22Rv1 (cell line): ENCODE results near the gene HIPK2.

Source experiments
- H3K27ac ChIP-seq: fragments of 450-650 bp; 2 replicates; pipeline ENCODE4 v1.5.1; 2017
- ZFX ChIP-seq: fragments of 450-650 bp; IDR thresholded peaks from 2 replicates; pipeline ENCODE4 v1.6.1; 2017; ENCODE audit warnings: antibody characterized with exemption, borderline replicate concordance
- TF ChIP-seq, protein P1 (sequence below): fragments of 450-650 bp; IDR thresholded peaks from 2 replicates; pipeline ENCODE4 v1.5.1; 2017; ENCODE audit warnings: mild to moderate bottlenecking

The HIPK2 gene

DNA sequence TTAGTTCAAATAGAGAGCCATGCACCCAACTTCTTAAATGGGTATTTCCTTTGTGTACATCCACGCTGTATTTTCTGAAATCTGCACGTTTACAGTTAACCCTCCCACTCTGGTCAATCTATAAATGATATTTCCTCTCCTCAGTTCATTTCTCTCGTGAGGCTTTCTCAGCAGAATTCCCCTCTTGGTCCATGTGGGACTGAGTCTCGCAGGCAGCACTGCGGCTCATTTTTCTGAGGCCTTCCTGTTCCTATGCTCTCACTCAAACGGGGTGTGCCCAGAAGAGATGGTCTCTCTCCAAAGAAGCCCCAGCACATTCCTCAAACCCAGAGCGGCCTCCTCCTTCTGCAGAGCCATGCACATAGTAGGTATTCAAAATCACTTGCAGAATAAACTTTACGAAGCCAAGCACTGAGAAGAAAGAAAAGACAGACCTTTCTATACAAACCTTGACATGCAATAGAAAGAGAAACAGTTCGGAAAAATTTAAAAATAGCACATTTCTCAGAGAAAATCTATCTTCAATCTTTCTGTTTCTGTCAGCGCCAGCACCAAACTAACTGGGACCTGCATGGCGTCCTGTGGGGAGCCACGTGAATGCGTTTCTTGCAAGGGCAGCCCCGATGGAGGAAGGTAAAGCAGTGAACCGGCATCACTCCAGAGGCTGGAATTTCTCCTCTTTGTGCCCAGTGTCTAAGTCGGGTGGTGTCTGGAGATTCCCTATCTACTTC, 77.1 kb downstream of the HIPK2 start:
- no peak for TF ChIP-seq ZFX
- TF ChIP-seq, protein P1, sequence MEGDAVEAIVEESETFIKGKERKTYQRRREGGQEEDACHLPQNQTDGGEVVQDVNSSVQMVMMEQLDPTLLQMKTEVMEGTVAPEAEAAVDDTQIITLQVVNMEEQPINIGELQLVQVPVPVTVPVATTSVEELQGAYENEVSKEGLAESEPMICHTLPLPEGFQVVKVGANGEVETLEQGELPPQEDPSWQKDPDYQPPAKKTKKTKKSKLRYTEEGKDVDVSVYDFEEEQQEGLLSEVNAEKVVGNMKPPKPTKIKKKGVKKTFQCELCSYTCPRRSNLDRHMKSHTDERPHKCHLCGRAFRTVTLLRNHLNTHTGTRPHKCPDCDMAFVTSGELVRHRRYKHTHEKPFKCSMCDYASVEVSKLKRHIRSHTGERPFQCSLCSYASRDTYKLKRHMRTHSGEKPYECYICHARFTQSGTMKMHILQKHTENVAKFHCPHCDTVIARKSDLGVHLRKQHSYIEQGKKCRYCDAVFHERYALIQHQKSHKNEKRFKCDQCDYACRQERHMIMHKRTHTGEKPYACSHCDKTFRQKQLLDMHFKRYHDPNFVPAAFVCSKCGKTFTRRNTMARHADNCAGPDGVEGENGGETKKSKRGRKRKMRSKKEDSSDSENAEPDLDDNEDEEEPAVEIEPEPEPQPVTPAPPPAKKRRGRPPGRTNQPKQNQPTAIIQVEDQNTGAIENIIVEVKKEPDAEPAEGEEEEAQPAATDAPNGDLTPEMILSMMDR, result no peak
- H3K27ac ChIP-seq, result no peak overlapping the region

DNA sequence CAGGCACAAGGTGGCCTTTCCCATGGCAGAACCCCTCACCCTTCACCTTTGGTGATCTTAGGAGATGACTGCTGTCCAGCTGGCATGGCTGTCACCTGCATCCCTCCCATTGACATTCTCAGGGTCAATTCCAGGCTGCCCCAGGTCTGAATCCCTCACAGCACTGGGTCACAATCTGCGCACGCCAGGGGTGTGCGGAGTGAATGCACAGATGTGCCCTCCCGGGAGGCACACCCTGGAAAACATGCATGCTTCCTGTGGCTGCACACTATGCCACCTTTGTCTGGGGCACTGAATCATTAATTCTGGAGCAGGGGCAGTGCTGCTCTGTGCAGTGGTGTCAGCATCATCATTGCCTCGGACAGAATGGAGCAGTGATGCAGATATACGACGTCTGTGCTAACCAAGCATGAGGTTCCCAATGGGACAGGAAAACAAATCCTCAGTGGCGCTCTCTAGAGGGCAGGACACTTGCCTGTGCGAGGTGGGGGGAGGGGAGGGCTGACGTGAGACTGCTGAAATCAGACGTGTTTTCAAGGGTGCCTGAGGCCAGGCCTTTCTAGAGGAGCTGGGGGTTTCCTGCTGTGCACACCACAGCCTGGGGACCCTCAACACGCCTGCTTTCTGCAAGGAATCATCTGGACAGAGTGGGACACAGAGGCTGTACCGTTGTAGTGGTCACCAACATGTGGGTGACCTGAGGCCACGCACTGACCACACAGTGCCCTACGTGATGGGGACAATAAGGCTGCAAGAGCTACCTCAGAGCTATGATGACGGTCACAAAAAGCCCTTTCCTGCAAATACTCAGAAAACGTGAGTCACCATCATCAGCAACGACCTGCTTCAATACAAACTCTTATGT, 77.9 kb downstream of the HIPK2 start:
- TF ChIP-seq ZFX, result no peak
- TF ChIP-seq, protein P1, result no peak; the same call in 1 of the 2 replicates

GRCh38 chr7:139698844-139699243, 79.0 kb downstream of the HIPK2 start:
- no peak overlapping the region for H3K27ac ChIP-seq
- TF ChIP-seq ZFX, result no peak
- TF ChIP-seq, protein P1, result no peak

More for the DNA sequence above, 77.9 kb downstream of the HIPK2 start:
- H3K27ac ChIP-seq, result no peak overlapping the region

GRCh38 chr7:139698278-139698677, 79.5 kb downstream of the HIPK2 start:
- H3K27ac ChIP-seq, result no peak overlapping the region
- TF ChIP-seq ZFX, result no peak

DNA sequence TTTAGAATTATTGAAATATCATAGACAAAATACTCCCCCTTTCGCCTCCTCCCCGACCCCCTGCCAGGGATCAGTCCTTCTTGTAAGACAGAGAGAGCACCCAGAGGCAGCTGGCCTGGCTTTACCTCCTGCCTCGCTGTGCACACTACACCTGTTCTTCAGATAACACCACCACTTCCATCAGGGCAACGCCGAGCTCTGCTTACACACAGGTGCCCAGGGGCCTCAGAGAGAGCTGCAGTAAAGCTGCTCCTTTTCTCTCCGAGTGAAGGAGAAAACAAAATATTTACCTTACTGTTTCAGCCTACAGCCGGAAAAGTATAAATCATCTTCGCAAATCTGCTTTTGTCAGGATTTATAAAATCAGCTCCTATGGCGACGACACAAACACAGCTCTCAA, 80.7 kb downstream of the HIPK2 start:
- no peak overlapping the region for H3K27ac ChIP-seq
- TF ChIP-seq, protein P1, result no peak
- no peak for TF ChIP-seq ZFX

DNA sequence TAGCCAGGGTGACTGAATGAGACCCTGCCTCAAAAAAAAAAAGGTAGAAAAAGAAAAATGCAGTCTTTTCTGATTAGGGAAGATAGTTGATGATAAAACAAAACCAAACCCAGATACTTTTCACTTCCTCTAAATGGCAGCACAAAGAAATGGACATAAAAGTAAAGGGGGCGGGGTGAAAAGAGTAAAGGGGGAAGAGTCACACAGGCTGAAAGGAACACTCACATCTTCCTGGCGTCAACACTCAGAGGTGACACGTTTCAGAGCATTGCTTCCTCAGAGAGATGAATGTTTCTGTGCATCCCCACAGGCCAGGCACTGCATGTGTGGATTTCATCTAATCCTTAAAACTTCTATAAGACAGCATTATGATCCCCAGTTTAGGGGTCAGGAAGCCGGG, 81.2 kb downstream of the HIPK2 start:
- H3K27ac ChIP-seq, result no peak overlapping the region
- TF ChIP-seq ZFX, result no peak
- TF ChIP-seq, protein P1, result no peak

DNA sequence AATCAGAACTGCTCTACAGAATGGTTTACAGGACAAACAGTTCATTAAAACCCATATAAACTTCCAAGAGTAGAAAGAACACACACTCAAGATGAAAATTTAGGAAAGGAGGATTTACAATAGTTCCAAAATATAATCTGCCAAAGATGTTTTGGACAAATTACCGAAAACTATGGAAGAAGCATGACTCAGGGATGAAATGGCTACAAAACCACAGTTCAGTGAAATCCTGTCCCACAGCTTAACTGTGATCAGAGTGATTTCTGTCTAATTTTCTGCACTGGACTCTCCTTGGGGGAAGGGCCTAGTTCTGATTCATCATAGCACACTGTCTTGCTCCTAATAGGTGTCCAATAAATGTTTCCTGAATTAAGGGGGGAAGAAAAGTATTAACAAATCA, 82.2 kb downstream of the HIPK2 start:
- no peak overlapping the region for H3K27ac ChIP-seq

More for the DNA sequence above, 82.2 kb downstream of the HIPK2 start:
- TF ChIP-seq, protein P1, result no peak
- TF ChIP-seq ZFX, result no peak
